Gastroesophageal sphincter (tissue), 3 donors: ENCODE results near the gene GLO1.

Experiments
- CTCF ChIP-seq, 4 experiments: fragments of 200-600 bp in 2 of 4; fragments of 450-650 bp in 2 of 4; sonication (generic) in 1 of 4; IDR thresholded peaks; one replicate each; pipeline ENCODE4 v1.5.1; 2017 to 2019; ENCODE audit warnings: antibody characterized with exemption in 4 of 4, mild to moderate bottlenecking in 2 of 4, moderate library complexity in 2 of 4
- EP300 ChIP-seq: sonication (generic); formaldehyde crosslinking; IDR thresholded peaks from one replicate; pipeline ENCODE4 v1.6.1; 2017; ENCODE audit warnings: antibody characterized with exemption, mild to moderate bottlenecking
- POLR2A ChIP-seq, 2 donors: fragments of 450-650 bp; IDR thresholded peaks; one replicate each; pipeline ENCODE4 v1.6.1; 2017; ENCODE audit warnings: antibody characterized with exemption in 2 of 2, mild to moderate bottlenecking in 2 of 2, moderate library complexity in 1 of 2
- POLR2AphosphoS5 ChIP-seq: sonication (generic); formaldehyde crosslinking; IDR thresholded peaks from one replicate; pipeline ENCODE4 v1.6.1; 2017; ENCODE audit warnings: antibody characterized with exemption

- no peak for TF ChIP-seq CTCF (IDR thresholded peaks at IDR 0.05)
- no peak for TF ChIP-seq EP300
- TF ChIP-seq POLR2AphosphoS5: no peak
- no peak for TF ChIP-seq POLR2A (IDR thresholded peaks at IDR 0.05)
These were observed 58.0 kb downstream of the GLO1 start for GRCh38 chr6:38644951-38645350.
